ENCODE data around the gene SPATA33.
"Not testable (repeated sequence)": the region's sequence is repeated elsewhere in the genome, so short reads cannot be mapped to it uniquely, and the experiment has no call there.

SPATA33 gene

DNA sequence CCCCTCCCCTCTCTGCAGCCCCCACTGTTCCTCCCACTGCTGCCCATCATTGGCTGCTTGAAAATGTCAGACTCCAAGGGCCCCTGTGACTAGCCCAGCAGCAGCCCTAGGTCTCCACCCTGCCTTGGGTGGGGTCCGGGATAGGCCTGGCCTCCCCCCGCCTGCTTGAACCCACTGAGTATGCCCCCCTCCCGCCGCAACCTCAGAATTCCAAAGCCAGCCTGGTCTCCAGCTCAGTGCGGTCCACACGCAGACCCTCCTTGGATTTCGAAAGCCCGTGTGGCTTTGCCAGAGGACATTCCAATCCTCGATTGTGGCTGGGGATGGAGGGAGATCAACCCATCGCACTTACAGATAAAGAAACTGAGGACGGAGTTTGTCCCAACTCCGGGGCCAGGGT lies 37.8 kb upstream of the SPATA33 start:
- peaks cover 6% of the 10 kb centered on the region for H3K4me1 ChIP-seq (ENCODE audit: insufficient read depth, low read length)
- no peak overlapping the region for H3K4me3 ChIP-seq (ENCODE audit: low read length)
- no peaks in the 10 kb centered on the region for H3K36me3 ChIP-seq (ENCODE audit: insufficient read depth, low read length)
- H2AFZ ChIP-seq (ENCODE audit: low read depth, low read length): no peak overlapping the region
- H3K9me3 ChIP-seq (ENCODE audit: low read length): no peaks in the 10 kb centered on the region
- no peaks in the 10 kb centered on the region for H3K27me3 ChIP-seq (ENCODE audit: insufficient read depth, low read length)

DNA sequence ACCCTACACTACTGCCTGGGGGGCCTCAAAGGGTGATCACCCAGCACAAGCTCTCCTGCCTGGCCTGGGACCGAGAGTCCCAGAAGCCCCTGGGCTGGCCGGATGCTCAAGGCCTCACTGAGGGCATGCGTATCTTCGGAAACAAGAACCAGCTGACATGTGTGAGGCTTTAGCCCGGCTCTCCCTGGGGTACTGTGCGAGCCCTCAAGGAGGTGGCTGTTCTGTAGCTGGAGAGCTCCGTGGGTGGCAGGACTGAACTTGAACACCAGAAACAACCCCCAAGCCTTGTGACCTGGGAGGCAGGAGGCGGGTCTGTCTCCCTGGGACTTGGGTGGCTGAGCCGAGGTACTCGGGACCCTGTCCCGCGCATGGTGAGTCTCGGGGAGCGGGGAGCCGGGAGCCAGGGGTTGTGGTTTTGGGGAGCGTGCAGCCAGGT lies 37.2 kb upstream of the SPATA33 start:
- Histone ChIP-seq H3K4me1 (ENCODE audit: insufficient read depth, low read length) (peaks cover 8% of the 10 kb centered on the region), H3K36me3 (ENCODE audit: insufficient read depth, low read length) (no peaks in the 10 kb centered on the region), H3K4me3 (ENCODE audit: low read length) (no peak overlapping the region), H3K9me3 (ENCODE audit: low read length) (no peaks in the 10 kb centered on the region), H3K27me3 (ENCODE audit: insufficient read depth, low read length) (no peaks in the 10 kb centered on the region), H2AFZ (ENCODE audit: low read depth, low read length) (no peak overlapping the region)

DNA sequence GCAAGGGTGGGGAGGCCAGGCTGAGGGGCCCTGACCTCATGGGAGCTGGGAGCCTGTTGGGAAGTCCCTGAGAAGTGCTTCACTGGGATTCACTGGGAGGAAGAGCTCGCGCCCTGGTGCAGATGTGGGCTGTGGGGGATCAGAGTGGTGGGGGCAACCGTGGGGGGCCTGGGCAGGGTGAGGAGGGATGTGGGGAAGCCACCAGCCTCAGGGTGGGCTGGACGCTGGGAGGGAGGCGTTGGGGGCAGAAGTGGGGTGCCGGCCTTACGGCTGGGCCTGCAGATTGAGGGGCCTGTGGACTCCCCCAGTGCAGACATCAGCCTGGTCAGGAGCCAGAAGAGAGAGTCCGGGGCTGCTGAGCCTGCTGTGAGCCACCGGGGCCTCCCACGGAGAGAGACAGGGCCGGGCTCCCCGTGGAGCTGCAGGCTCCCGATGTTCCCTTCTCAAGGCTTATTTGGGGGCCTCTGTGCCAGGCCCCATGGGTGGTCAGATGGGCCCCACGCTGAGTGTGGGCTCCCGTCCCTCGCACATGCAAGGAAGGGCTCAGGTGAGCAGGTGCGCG lies 36.4 kb upstream of the SPATA33 start:
- H3K4me1 ChIP-seq (ENCODE audit: insufficient read depth, low read length): peaks cover 8% of the 10 kb centered on the region

DNA sequence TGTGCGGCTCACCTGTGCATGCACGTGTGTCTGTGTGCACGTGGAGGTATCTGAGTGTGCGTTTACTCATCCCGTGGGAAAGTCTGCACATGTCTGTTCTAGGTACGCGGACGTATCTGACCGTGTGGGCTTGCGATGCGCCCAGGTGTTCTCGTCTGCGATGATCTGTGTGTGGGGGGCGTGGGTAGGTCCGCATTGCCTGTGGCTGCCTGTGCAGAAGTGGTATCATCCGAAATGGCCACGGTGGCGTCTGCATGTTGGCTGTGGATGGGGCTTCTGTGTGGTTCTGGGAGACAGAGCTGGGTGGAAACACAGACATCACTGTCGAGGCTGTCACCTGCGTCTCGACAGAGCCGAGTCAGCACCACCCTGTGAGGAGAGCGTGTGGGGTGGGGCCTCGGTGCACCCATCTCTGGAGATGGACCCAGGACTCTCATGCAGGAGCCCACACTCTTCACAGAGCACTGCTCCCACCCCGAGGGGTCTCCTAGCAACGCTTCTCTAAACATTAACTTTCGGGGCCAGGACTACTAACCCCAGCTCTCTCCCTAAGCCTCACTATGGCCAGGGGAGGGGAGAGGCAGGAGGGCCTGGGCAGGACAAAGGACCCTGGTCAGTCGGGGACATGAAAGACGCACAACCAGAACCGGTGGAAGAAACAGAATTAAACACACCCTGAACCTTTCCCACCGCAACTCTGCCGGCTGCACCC lies 35.8 kb upstream of the SPATA33 start:
- Histone ChIP-seq H2AFZ (ENCODE audit: low read depth, low read length) (no peak overlapping the region), H3K9me3 (ENCODE audit: low read length) (no peaks in the 10 kb centered on the region), H3K4me3 (ENCODE audit: low read length) (no peak overlapping the region), H3K27me3 (ENCODE audit: insufficient read depth, low read length) (no peaks in the 10 kb centered on the region), H3K36me3 (ENCODE audit: insufficient read depth, low read length) (no peaks in the 10 kb centered on the region), H3K4me1 (ENCODE audit: insufficient read depth, low read length) (peaks cover 8% of the 10 kb centered on the region)

More for the DNA sequence above, 36.4 kb upstream of the SPATA33 start:
- Histone ChIP-seq H3K36me3 (ENCODE audit: insufficient read depth, low read length) (no peaks in the 10 kb centered on the region), H3K4me3 (ENCODE audit: low read length) (no peak overlapping the region), H3K27me3 (ENCODE audit: insufficient read depth, low read length) (no peaks in the 10 kb centered on the region), H3K9me3 (ENCODE audit: low read length) (no peaks in the 10 kb centered on the region), H2AFZ (ENCODE audit: low read depth, low read length) (no peak overlapping the region)

DNA sequence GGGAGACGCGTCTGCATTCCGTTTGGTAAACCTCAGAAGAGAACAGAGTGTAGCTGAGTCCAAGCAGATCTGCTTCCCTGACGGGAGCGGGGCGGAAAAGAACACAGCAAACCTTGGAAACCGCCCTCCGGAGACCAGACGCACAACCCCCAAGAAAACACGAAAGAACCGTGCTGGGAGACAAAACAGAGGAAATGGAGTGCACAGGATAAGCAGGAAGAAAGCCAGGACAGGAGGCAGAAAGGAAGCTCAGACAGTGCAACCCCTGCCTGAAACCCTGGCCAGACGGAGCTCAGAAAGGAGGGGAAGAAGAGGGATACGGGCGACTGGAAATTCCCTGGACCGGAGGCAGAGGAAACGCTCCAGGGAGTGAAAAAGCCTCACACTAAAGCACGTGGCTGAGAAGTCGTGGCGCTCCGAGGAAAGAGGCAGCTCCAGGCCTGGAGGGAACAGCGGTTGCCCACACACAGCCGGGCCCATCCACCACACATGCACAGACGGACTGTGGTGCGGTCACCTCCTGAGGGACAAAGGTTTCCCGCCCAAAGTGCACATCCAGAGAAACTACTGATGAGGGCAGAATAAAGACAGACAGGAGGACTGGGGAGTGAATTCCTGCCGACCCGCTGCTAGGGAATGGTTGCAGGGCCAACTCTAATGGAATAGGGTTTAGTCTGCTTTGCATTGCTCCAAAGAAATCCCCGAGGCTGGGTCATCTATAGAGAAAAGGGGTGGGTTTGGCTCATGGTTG lies 34.0 kb upstream of the SPATA33 start:
- Histone ChIP-seq H3K4me3 (ENCODE audit: low read length) (no peak overlapping the region), H3K9me3 (ENCODE audit: low read length) (no peaks in the 10 kb centered on the region), H3K27me3 (ENCODE audit: insufficient read depth, low read length) (no peaks in the 10 kb centered on the region), H3K36me3 (ENCODE audit: insufficient read depth, low read length) (no peaks in the 10 kb centered on the region), H2AFZ (ENCODE audit: low read depth, low read length) (no peak overlapping the region), H3K4me1 (ENCODE audit: insufficient read depth, low read length) (peaks cover 8% of the 10 kb centered on the region)

DNA sequence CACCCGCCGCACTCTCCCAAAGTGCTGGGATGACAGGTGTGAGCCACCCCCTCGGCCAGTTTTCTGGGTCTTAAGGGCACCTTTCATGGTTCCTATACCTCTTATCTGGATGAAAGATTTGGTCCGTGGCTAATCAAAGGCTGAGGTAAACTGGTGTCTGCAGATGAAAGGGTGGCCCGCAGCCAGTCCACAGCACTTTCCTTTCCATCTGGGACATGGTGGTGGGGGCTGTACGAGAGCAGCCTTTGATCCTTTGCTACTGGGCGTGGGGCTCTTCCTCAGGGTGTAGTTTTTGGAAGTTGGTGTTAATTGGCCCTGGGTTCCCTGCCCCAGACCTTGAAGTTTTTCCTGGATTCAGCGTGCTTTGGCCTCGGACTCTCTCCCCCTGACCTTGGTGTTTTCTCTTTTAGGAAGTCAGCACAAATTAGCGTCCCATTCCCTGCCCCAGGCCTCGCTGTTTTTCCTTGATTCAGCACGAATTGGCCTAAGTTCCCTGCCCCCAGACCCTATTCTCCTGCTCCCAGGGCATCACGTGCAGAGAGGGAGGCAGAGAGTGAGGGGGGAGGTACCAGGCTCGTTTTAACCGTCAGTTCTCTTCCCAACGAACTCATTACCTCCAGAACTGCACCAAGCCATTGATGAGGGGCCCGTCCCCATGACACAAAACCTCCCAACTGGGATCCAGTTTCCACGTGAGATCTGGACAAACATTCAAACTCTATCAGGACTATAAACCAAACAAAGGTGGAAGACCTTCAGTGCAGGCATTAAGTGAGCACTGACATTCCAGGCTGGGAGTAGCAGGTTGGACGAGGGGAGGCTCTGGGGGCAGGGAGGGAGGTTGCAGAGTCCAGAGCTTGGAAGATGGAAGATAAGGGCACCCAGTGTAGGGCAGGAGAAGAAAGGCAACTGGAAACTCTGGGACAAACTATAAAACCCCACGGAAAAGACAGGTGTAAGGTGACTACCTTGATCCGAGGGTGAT lies 32.6 kb upstream of the SPATA33 start:
- Histone ChIP-seq H3K27me3 (ENCODE audit: insufficient read depth, low read length) (no peaks in the 10 kb centered on the region), H3K36me3 (ENCODE audit: insufficient read depth, low read length) (no peaks in the 10 kb centered on the region), H3K9me3 (ENCODE audit: low read length) (peaks cover under 1% of the 10 kb centered on the region), H2AFZ (ENCODE audit: low read depth, low read length) (no peak overlapping the region), H3K4me3 (ENCODE audit: low read length) (no peak overlapping the region), H3K4me1 (ENCODE audit: insufficient read depth, low read length) (peaks cover 8% of the 10 kb centered on the region)

DNA sequence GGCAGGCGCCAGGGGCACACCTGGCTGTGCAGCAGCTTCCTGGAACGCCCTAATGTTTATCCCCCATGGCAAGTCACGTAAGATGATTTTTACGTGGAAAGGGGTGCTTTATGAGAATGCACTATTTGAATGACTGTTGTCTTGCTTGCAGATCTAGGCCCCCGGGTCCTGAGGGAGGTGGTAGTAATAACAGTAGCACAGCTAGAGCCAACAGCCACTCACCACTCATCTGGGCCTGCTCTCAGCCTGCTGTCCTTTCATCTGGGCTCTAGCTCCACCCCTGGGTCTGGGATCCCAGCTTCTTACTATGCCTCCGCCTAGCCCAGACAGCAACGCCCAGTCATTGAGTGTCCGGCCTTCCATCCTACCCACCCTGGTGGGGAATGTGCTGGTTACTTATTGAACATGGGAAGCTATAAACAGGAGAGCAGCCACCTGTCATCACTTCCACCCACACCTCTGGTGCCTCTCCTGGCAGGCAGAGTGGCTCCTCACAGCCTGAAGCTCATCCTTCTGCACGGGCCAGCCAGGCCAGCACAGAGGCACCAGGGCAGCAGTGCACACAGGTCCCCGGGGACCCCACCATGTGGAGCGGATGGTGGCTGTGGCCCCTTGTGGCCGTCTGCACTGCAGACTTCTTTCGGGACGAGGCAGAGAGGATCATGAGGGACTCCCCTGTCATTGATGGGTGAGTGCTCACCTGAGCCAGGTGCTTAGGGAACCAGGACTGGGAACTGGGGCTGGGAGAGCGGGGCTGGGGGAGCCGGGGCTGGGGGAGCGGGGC lies 27.6 kb upstream of the SPATA33 start:
- no peak overlapping the region for H3K4me3 ChIP-seq (ENCODE audit: low read length)
- H3K36me3 ChIP-seq (ENCODE audit: insufficient read depth, low read length): no peaks in the 10 kb centered on the region
- H3K27me3 ChIP-seq (ENCODE audit: insufficient read depth, low read length): peaks cover 9% of the 10 kb centered on the region
- no peak overlapping the region for H2AFZ ChIP-seq (ENCODE audit: low read depth, low read length)
- H3K9me3 ChIP-seq (ENCODE audit: low read length): peaks cover 2% of the 10 kb centered on the region
- peaks cover 1% of the 10 kb centered on the region for H3K4me1 ChIP-seq (ENCODE audit: insufficient read depth, low read length)

DNA sequence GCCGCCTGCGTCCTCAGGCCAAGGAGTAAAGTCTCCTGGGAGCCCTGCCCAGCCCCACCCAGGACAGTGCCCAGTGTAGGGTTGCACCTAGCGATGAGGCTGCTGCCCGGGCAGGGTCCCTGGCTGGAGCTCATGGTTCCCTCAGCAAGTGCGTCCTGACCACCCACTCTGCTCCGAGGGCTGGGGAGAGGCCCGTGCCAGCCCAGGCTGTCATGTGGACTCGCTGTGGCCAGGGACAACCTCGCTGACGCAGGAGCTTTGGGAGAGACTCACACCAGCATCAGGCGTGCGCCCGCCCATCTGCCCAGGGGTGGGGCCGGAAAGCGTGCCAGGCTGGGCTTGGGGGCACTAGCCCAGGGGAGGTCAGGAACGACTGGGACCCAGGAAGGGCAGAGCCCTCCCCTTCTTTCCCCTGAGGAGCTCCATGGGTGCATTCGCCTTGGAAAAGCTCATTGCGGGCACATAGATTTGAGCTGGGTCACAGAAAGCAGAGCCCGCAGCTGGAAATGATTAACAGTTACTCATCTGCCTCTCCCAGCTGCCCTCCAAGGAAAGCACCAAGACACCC lies 24.5 kb upstream of the SPATA33 start:
- H3K9me3 ChIP-seq (ENCODE audit: low read length): peaks cover 2% of the 10 kb centered on the region
- H3K4me3 ChIP-seq (ENCODE audit: low read length): no peak overlapping the region
- no peaks in the 10 kb centered on the region for H3K36me3 ChIP-seq (ENCODE audit: insufficient read depth, low read length)
- peaks cover 13% of the 10 kb centered on the region for H3K27me3 ChIP-seq (ENCODE audit: insufficient read depth, low read length)
- no peaks in the 10 kb centered on the region for H3K4me1 ChIP-seq (ENCODE audit: insufficient read depth, low read length)
- H2AFZ ChIP-seq (ENCODE audit: low read depth, low read length): no peak overlapping the region

DNA sequence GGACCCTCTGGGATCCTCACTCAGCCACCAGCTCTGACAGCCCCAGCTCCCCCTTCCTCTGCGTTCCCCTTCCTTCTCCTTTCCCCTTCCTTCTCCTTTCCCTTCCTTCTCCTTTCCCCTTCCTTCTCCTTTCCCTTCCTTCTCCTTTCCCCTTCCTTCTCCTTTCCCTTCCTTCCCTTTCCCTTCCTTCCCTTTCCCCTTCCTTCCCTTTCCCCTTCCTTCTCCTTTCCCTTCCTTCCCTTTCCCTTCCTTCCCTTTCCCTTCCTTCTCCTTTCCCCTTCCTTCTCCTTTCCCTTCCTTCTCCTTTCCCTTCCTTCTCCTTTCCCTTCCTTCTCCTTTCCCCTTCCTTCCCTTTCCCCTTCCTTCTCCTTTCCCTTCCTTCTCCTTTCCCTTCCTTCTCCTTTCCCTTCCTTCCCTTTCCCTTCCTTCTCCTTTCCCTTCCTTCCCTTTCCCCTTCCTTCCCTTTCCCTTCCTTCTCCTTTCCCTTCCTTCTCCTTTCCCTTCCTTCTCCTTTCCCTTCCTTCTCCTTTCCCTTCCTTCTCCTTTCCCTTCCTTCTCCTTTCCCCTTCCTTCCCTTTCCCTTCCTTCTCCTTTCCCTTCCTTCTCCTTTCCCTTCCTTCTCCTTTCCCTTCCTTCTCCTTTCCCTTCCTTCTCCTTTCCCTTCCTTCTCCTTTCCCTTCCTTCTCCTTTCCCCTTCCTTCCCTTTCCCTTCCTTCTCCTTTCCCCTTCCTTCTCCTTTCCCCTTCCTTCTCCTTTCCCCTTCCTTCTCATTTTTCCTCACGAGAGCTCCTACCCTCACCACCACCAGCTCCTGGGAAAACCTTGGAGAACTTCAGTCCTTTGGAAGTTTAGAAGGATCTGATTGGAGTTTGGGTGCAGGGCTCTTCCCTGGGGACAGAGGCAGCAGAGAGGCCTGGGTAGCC lies 22.9 kb upstream of the SPATA33 start:
- H3K4me3 ChIP-seq (ENCODE audit: low read length); H3K9me3 ChIP-seq (ENCODE audit: low read length): not testable (repeated sequence)

DNA sequence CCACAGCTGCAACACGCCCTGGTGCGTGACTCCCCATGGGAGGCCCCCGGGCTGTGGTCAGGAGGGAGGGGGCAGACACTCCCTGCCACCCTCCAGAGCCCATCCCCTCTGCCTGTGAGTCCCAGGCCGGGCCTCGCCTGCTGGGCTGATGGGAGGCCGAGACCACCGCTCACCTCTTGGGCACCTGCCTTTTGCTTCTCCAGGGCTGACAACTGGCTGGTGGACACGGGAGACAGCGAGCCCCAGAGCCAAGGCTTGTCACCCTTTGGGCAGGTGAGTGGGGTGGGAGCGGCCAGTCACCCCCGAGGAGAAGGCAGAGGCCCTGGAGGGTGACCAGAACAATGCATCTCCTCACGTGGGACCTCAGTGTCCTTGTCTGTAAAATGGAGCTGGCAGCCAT lies 21.0 kb upstream of the SPATA33 start:
- H3K36me3 ChIP-seq (ENCODE audit: insufficient read depth, low read length): no peaks in the 10 kb centered on the region
- H3K4me1 ChIP-seq (ENCODE audit: insufficient read depth, low read length): peaks cover 10% of the 10 kb centered on the region
- no peaks in the 10 kb centered on the region for H3K9me3 ChIP-seq (ENCODE audit: low read length)
- no peak overlapping the region for H2AFZ ChIP-seq (ENCODE audit: low read depth, low read length)
- H3K27me3 ChIP-seq (ENCODE audit: insufficient read depth, low read length): peaks cover 13% of the 10 kb centered on the region
- H3K4me3 ChIP-seq (ENCODE audit: low read length): no peak overlapping the region

More for the DNA sequence above, 22.9 kb upstream of the SPATA33 start:
- not testable (repeated sequence) for H3K36me3 ChIP-seq (ENCODE audit: insufficient read depth, low read length); H2AFZ ChIP-seq (ENCODE audit: low read depth, low read length); H3K4me1 ChIP-seq (ENCODE audit: insufficient read depth, low read length)
- peaks cover 13% of the 10 kb centered on the region for H3K27me3 ChIP-seq (ENCODE audit: insufficient read depth, low read length)

DNA sequence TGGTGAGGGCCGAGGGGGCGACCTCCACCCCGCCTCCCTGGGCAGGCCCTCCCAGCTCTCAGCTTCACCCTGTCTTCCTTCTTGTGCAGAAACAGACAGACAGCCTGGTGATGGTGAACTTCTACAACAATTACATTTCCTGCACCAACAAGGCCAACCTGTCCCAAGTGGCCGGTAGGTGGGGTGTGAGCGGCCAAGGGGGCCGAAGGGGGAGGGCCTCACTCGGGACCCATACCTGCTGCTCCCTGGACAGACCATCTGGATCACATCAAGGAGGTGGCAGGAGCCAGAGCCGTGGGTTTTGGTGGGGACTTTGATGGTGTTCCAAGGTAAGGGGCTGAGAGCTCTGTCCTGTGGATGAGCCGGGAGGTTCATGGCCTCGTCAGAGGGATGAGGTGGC lies 20.3 kb upstream of the SPATA33 start:
- Histone ChIP-seq H3K9me3 (ENCODE audit: low read length) (no peaks in the 10 kb centered on the region), H3K36me3 (ENCODE audit: insufficient read depth, low read length) (no peaks in the 10 kb centered on the region), H3K4me1 (ENCODE audit: insufficient read depth, low read length) (peaks cover 10% of the 10 kb centered on the region), H2AFZ (ENCODE audit: low read depth, low read length) (no peak overlapping the region), H3K27me3 (ENCODE audit: insufficient read depth, low read length) (peaks cover 13% of the 10 kb centered on the region), H3K4me3 (ENCODE audit: low read length) (no peak overlapping the region)
